ENCODE data around the gene SH3PXD2A. TPM values are rescaled to one million over a fixed set of nuclear protein-coding genes. Genes with fewer than 3 reads are reported as not detected.
A peak's percentile ranks its signal among the peaks of the same experiment; 100 is the strongest.

SH3PXD2A gene
- total RNA-seq, 3 donors from 2014 or later, result 14.3 to 30.5 (median 14.7) TPM

DNA sequence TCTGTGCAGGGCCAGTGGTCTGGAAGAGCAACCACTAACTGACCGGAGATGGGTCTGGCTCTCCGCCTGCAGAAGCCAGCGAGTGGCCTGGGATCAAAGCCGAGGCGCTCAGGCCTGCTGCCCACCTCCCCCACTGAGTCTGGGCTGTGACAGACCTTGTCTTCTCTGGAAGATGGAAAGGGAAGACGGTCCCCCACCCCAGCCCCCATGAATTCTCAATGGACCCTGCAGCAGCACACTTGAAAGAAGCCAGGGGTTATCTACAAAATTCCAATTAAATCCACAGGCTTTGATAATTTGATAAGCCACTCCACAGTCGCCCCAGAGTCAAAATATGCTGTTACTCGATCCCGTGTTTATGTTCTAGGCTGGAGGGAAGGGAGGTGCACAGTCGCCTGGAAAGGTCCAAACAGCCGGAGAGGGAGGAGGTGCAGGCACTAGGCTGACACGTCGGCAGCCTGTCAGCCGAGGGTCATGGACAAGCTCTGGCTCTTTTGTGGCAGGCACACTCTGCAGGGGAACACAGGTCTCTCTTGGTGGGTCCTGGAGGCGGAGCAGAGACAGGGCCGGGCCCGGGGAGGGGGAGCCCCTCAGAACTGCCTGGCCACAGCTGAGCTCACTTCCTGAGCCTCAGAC, 134.9 kb downstream of the SH3PXD2A start:
- H3K4me3 ChIP-seq, result no peak overlapping the region
- H3K4me1 ChIP-seq, result peaks cover 5 to 13% of the 10 kb centered on the region in 2 donors
- peak overlapping the region in 1 of 2 donors; percentile 93 for H3K27ac ChIP-seq
- no peaks in the 10 kb centered on the region for H3K9me3 ChIP-seq
- TF ChIP-seq, protein P1, sequence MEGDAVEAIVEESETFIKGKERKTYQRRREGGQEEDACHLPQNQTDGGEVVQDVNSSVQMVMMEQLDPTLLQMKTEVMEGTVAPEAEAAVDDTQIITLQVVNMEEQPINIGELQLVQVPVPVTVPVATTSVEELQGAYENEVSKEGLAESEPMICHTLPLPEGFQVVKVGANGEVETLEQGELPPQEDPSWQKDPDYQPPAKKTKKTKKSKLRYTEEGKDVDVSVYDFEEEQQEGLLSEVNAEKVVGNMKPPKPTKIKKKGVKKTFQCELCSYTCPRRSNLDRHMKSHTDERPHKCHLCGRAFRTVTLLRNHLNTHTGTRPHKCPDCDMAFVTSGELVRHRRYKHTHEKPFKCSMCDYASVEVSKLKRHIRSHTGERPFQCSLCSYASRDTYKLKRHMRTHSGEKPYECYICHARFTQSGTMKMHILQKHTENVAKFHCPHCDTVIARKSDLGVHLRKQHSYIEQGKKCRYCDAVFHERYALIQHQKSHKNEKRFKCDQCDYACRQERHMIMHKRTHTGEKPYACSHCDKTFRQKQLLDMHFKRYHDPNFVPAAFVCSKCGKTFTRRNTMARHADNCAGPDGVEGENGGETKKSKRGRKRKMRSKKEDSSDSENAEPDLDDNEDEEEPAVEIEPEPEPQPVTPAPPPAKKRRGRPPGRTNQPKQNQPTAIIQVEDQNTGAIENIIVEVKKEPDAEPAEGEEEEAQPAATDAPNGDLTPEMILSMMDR (IDR thresholded peaks at IDR 0.05), result no peak
- TF ChIP-seq POLR2AphosphoS5 (IDR thresholded peaks at IDR 0.05) (no peak), POLR2A (IDR thresholded peaks at IDR 0.05) (no peak)
- no peaks in the 10 kb centered on the region for H3K36me3 ChIP-seq
- intact Hi-C loops (cut with DNase I; ENCODE audit: low total_unique reads), result no loop called here
- no peaks in the 10 kb centered on the region for H3K27me3 ChIP-seq
- DNase-seq (ENCODE audit: low spot score in 2 of 2), result no peak

DNA sequence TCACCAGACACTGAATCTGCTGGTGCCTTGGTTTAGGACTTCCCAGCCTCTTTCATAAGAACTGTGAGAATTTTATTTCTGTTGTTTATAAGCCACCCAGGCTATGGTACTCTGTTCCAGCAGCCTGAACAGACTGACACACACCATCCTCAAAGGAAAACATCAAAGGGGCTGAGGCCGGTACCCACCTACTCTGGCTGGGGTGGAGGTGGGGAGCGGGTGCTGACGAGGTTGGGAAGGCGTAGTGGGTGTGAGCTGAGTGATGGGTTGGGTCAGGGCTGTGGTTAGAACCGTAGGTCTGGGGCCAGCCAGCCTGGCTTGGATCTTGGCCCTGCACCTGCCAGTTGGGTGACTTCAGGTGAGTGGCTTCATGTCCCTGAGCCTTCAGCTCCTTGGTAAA, 136.3 kb downstream of the SH3PXD2A start:
- no peak for DNase-seq (ENCODE audit: low spot score in 2 of 2)
- peaks cover 5 to 19% of the 10 kb centered on the region in 2 donors for H3K4me1 ChIP-seq
- H3K4me3 ChIP-seq, result no peak overlapping the region
- peak overlapping the region; percentile 63 to 93 for H3K27ac ChIP-seq
- no peaks in the 10 kb centered on the region for H3K27me3 ChIP-seq
- intact Hi-C loops (cut with DNase I; ENCODE audit: low total_unique reads), result no loop called here
- no peak for TF ChIP-seq POLR2AphosphoS5 (IDR thresholded peaks at IDR 0.05)
- TF ChIP-seq, protein P1 (IDR thresholded peaks at IDR 0.05), result no peak
- no peak for TF ChIP-seq POLR2A (IDR thresholded peaks at IDR 0.05)
- no peaks in the 10 kb centered on the region for H3K36me3 ChIP-seq
- no peaks in the 10 kb centered on the region for H3K9me3 ChIP-seq

DNA sequence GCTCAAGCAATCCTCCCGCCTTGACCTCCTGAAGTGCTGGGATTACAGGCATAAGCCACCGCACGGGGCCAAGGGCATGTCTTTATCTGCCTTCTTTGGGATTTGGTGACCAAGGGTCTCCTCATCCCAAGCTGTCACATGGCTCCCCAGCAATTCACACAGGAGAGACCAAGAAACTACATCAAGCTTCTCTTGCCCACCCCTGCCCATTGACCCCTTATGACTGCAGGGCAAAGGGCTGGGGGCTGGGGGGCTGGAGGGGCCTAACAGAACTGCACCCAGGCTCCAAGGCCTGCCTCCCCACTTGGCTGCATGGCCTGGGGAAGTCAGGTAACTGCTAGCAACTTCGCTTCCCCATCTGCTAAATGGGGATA, 137.1 kb downstream of the SH3PXD2A start:
- H3K9me3 ChIP-seq, result no peaks in the 10 kb centered on the region
- TF ChIP-seq POLR2A (IDR thresholded peaks at IDR 0.05), result no peak
- no peak for TF ChIP-seq POLR2AphosphoS5 (IDR thresholded peaks at IDR 0.05)
- TF ChIP-seq, protein P1 (IDR thresholded peaks at IDR 0.05), result no peak
- no peaks in the 10 kb centered on the region for H3K27me3 ChIP-seq
- no peak overlapping the region for H3K4me3 ChIP-seq
- H3K4me1 ChIP-seq, result peaks cover 5 to 20% of the 10 kb centered on the region in 2 donors
- H3K27ac ChIP-seq, result peak overlapping the region; percentile 63 to 93
- DNase-seq (ENCODE audit: low spot score in 2 of 2), result no peak
- intact Hi-C loops (cut with DNase I; ENCODE audit: low total_unique reads), result no loop called here
- no peaks in the 10 kb centered on the region for H3K36me3 ChIP-seq

DNA sequence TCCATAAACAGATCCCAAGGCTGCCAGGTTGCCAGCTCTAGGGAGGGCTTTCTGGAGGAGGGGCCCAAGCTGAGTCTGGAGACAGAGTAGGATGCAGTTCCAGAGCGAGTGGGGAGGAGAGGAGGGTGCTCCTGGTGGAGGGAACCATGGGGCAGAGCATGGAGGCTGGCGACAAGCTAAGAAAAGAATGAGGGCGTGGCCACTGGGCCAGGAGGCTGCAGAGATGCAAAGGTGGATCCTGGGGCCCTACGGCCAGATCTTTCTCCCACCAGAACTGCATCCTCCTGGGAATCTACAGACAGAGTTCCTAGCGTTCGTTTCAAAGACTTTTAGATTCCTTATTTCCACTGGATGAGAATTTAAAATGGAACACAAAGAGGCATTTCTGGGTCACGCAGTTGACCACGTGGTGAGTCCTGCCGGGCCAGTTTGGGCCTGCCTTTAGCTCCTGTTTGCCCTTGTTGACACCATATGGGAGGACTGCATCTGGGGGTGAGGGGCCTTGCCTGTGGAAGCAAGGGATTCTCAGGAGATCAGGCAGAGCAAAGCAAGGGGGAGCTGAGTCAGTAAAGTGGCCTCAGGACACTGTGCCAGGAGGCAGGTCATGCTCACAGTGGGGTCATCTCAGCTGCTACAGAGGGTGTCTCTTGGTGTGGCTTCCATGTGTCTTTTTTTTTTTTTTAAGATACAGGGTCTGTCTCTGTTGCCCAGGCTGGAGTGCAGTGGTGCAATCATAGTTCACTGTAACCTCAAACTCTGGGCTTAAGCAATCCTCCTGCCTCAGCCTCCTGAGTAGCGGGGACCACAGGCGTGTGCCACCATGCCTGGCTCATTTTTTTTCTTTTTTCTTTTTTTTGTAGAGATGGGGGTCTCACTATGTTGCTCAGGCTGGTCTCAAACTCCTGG, 137.8 kb downstream of the SH3PXD2A start:
- intact Hi-C loops (cut with DNase I; ENCODE audit: low total_unique reads), result loop anchor here (2.0 kb wide), 1 partner anchor 139 kb away; no protein-coding TSS in a partner anchor
- peak overlapping the region; percentile 93 to 95 for H3K27ac ChIP-seq
- H3K9me3 ChIP-seq, result no peaks in the 10 kb centered on the region
- peaks cover 5 to 23% of the 10 kb centered on the region in 2 donors for H3K4me1 ChIP-seq
- H3K27me3 ChIP-seq, result no peaks in the 10 kb centered on the region
- no peak for DNase-seq (ENCODE audit: low spot score in 2 of 2)
- H3K36me3 ChIP-seq, result no peaks in the 10 kb centered on the region
- no peak overlapping the region for H3K4me3 ChIP-seq
- TF ChIP-seq, protein P1 (IDR thresholded peaks at IDR 0.05), result no peak
- TF ChIP-seq POLR2A (IDR thresholded peaks at IDR 0.05) (no peak), POLR2AphosphoS5 (IDR thresholded peaks at IDR 0.05) (no peak)
